Measurements from ENCODE around the gene TBC1D5. TPM values are rescaled to one million over a fixed set of nuclear protein-coding genes. Genes with fewer than 3 reads are reported as not detected.

The TBC1D5 gene
- total and polyA plus RNA-seq, 2 experiments from 2014 or later, result 31.0 to 69.9 TPM

- 0 out of 2 replicates have a peak overlapping the region, but pooled peaks have one; percentile 29 for H2AFZ ChIP-seq
- DNase-seq, result peak; percentile 75
- WGBS, 2 experiments (ENCODE audit: low coverage in 1 of 2, low lambda C conversion rate in 2 of 2, missing lambda C conversion rate in 2 of 2), result 57 to 58% methylated on average over 4 of the region's 4 CpGs
- H3K4me1 ChIP-seq (ENCODE audit: insufficient read depth), result peaks cover 35% of the 10 kb centered on the region
- H3K4me3 ChIP-seq, result no peak overlapping the region
- no peaks in the 10 kb centered on the region for H3K36me3 ChIP-seq (ENCODE audit: low read depth)
- no peak overlapping the region for H3K9ac ChIP-seq
- H3K27me3 ChIP-seq (replicated peaks; ENCODE audit: insufficient read depth), result no peaks in the 10 kb centered on the region
- peaks cover 27% of the 10 kb centered on the region for H3K79me2 ChIP-seq (ENCODE audit: insufficient read depth)
- H3K9me3 ChIP-seq (ENCODE audit: low read depth), result no peaks in the 10 kb centered on the region
- no peaks in the 10 kb centered on the region for H3K9me2 ChIP-seq (ENCODE audit: insufficient read depth)
- H3K4me2 ChIP-seq (ENCODE audit: unreplicated experiment), result peak overlapping the region; percentile 22
- H3F3A ChIP-seq (ENCODE audit: insufficient read depth), result peaks cover 32% of the 10 kb centered on the region
- H4K20me1 ChIP-seq (ENCODE audit: insufficient read depth), result no peaks in the 10 kb centered on the region
- TF ChIP-seq EZH2phosphoT487 (IDR thresholded peaks at IDR 0.05; ENCODE audit: insufficient read depth, low read depth), result no peak
- TF ChIP-seq EZH2 (IDR thresholded peaks at IDR 0.05; ENCODE audit: insufficient read depth, poor library complexity, severe bottlenecking), result no peak
- in situ Hi-C loops (cut with MboI), result no loop called here
- no peak overlapping the region for H3K27ac ChIP-seq
These were observed 97.2 kb downstream of the TBC1D5 start for GRCh38 chr3:17645074-17645698.

GRCh38 chr3:17643691-17644090 is 98.7 kb downstream of the TBC1D5 start:
- Histone ChIP-seq H3K79me2 (ENCODE audit: insufficient read depth) (peaks cover 20% of the 10 kb centered on the region), H3K27ac (peak overlapping the region; percentile 36), H3K9me3 (ENCODE audit: low read depth) (no peaks in the 10 kb centered on the region), H3K4me3 (peak overlapping the region; percentile 36; the same call in 1 of the 2 replicates), H2AFZ (no peak overlapping the region), H3K4me1 (ENCODE audit: insufficient read depth) (peaks cover 50% of the 10 kb centered on the region), H3K27me3 (replicated peaks; ENCODE audit: insufficient read depth) (no peaks in the 10 kb centered on the region), H3K9ac (0 out of 2 replicates have a peak overlapping the region, but pooled peaks have one; percentile 4), H3K36me3 (ENCODE audit: low read depth) (no peaks in the 10 kb centered on the region), H3F3A (ENCODE audit: insufficient read depth) (peaks cover 46% of the 10 kb centered on the region), H3K9me2 (ENCODE audit: insufficient read depth) (no peaks in the 10 kb centered on the region), H3K4me2 (ENCODE audit: unreplicated experiment) (peak overlapping the region; percentile 61), H4K20me1 (ENCODE audit: insufficient read depth) (no peaks in the 10 kb centered on the region)
- 1 to 2% methylated on average over 4 of the region's 4 CpGs for WGBS, 2 experiments (ENCODE audit: low coverage in 1 of 2, low lambda C conversion rate in 2 of 2, missing lambda C conversion rate in 2 of 2)
- TF ChIP-seq EZH2 (IDR thresholded peaks at IDR 0.05; ENCODE audit: insufficient read depth, poor library complexity, severe bottlenecking) (no peak), EZH2phosphoT487 (IDR thresholded peaks at IDR 0.05; ENCODE audit: insufficient read depth, low read depth) (no peak)
- in situ Hi-C loops (cut with MboI), result no loop called here
- DNase-seq, result peak; percentile 68

GRCh38 chr3:17642474-17642873 is 100.0 kb downstream of the TBC1D5 start:
- in situ Hi-C loops (cut with MboI), result no loop called here
- WGBS, 2 experiments (ENCODE audit: low coverage in 1 of 2, low lambda C conversion rate in 2 of 2, missing lambda C conversion rate in 2 of 2), result 94 to 97% methylated on average over 3 of the region's 3 CpGs

GRCh38 chr3:17640466-17640865 is 102.0 kb downstream of the TBC1D5 start:
- no peaks in the 10 kb centered on the region for H3K9me3 ChIP-seq (ENCODE audit: low read depth)
- peaks cover 69% of the 10 kb centered on the region for H3K4me1 ChIP-seq (ENCODE audit: insufficient read depth)
- H3K9ac ChIP-seq, result no peak overlapping the region
- peak; percentile 78 for DNase-seq
- no peaks in the 10 kb centered on the region for H3K36me3 ChIP-seq (ENCODE audit: low read depth)
- peaks cover 7% of the 10 kb centered on the region for H3K79me2 ChIP-seq (ENCODE audit: insufficient read depth)
- H3K27me3 ChIP-seq (replicated peaks; ENCODE audit: insufficient read depth), result no peaks in the 10 kb centered on the region
- in situ Hi-C loops (cut with MboI), result no loop called here
- H2AFZ ChIP-seq, result no peak overlapping the region
- H3K4me3 ChIP-seq, result no peak overlapping the region
- no peaks in the 10 kb centered on the region for H4K20me1 ChIP-seq (ENCODE audit: insufficient read depth)
- H3K9me2 ChIP-seq (ENCODE audit: insufficient read depth), result no peaks in the 10 kb centered on the region
- H3F3A ChIP-seq (ENCODE audit: insufficient read depth), result peaks cover 58% of the 10 kb centered on the region
- H3K27ac ChIP-seq, result peak overlapping the region; percentile 83
- peak overlapping the region; percentile 67 for H3K4me2 ChIP-seq (ENCODE audit: unreplicated experiment)
- TF ChIP-seq EZH2 (IDR thresholded peaks at IDR 0.05; ENCODE audit: insufficient read depth, poor library complexity, severe bottlenecking), result no peak
- TF ChIP-seq EZH2phosphoT487 (IDR thresholded peaks at IDR 0.05; ENCODE audit: insufficient read depth, low read depth), result no peak

More at GRCh38 chr3:17642474-17642873, 100.0 kb downstream of the TBC1D5 start:
- no peaks in the 10 kb centered on the region for H3K9me2 ChIP-seq (ENCODE audit: insufficient read depth)
- peaks cover 63% of the 10 kb centered on the region for H3K4me1 ChIP-seq (ENCODE audit: insufficient read depth)
- peaks cover 56% of the 10 kb centered on the region for H3F3A ChIP-seq (ENCODE audit: insufficient read depth)
- no peaks in the 10 kb centered on the region for H4K20me1 ChIP-seq (ENCODE audit: insufficient read depth)
- H3K79me2 ChIP-seq (ENCODE audit: insufficient read depth), result peaks cover 7% of the 10 kb centered on the region
- no peaks in the 10 kb centered on the region for H3K27me3 ChIP-seq (replicated peaks; ENCODE audit: insufficient read depth)
- H3K9me3 ChIP-seq (ENCODE audit: low read depth), result no peaks in the 10 kb centered on the region
- no peak overlapping the region for H3K4me2 ChIP-seq (ENCODE audit: unreplicated experiment)
- no peak overlapping the region for H3K4me3 ChIP-seq
- no peak for TF ChIP-seq EZH2phosphoT487 (IDR thresholded peaks at IDR 0.05; ENCODE audit: insufficient read depth, low read depth)
- no peak for TF ChIP-seq EZH2 (IDR thresholded peaks at IDR 0.05; ENCODE audit: insufficient read depth, poor library complexity, severe bottlenecking)
- H3K9ac ChIP-seq, result no peak overlapping the region
- H2AFZ ChIP-seq, result no peak overlapping the region
- DNase-seq, result no peak
- no peak overlapping the region for H3K27ac ChIP-seq
- no peaks in the 10 kb centered on the region for H3K36me3 ChIP-seq (ENCODE audit: low read depth)

Data from GM23248 (cell line).